Spinal cord (tissue), 10 donors: ENCODE measurements around the gene MMD2. TPM values are rescaled to one million over a fixed set of nuclear protein-coding genes. Genes with fewer than 3 reads are reported as not detected.

ENCODE experiments used
- DNase-seq, 6 donors: peaks; one replicate each; pipeline versions ENCODE4 v3.0.0 to v3.0.0-alpha.2; 2013 to 2015; ENCODE audit warnings: low spot score in 6 of 6, low read depth in 4 of 6
- H3K27ac ChIP-seq: one replicate; pipeline ENCODE4 v1.5.1; 2013; ENCODE audit warnings: low read depth, low read length, control low read depth
- H3K27me3 ChIP-seq: one replicate; pipeline ENCODE4 v1.6.1; 2013; ENCODE audit warnings: low read length; ENCODE audit not compliant: control insufficient read depth, insufficient read depth
- H3K36me3 ChIP-seq: one replicate; pipeline ENCODE4 v1.6.1; 2013; ENCODE audit warnings: low read length; ENCODE audit not compliant: control insufficient read depth, insufficient read depth
- H3K4me1 ChIP-seq: one replicate; pipeline ENCODE4 v1.6.1; 2013; ENCODE audit warnings: low read length; ENCODE audit not compliant: control insufficient read depth, insufficient read depth
- H3K4me3 ChIP-seq: one replicate; pipeline ENCODE4 v1.5.1; 2013; ENCODE audit warnings: low read depth, low read length, control low read depth
- H3K9me3 ChIP-seq: one replicate; pipeline ENCODE4 v1.6.1; 2013; ENCODE audit warnings: low read length; ENCODE audit not compliant: control insufficient read depth, insufficient read depth
- WGBS: methylation state at CpG from one replicate; pipeline ENCODE4 v1.1.5; 2013; ENCODE audit warnings: missing lambda C conversion rate; ENCODE audit not compliant: insufficient coverage; 5-methylcytosine and 5-hydroxymethylcytosine counted together
- polyA plus RNA-seq, 2 donors: library from polyadenylated mRNA; unstranded; fragments of 120-200 nt; gene quantifications; one replicate each; pipeline ENCODE4 v1.2.1, GENCODE V29; 2013; ENCODE audit not compliant: insufficient read length in 2 of 2
- total RNA-seq, 2 donors: library from RNA; depleted of rRNA in 1 of 2; stranded (reverse); fragments of 120-200 nt in 1 of 2; fragments of >200 nt in 1 of 2; gene quantifications; one replicate each; pipeline versions ENCODE4 v1.2.3 to v1.2.4, GENCODE V29; 2013 to 2014
- donor health status: healthy.

The MMD2 gene
- total and polyA plus RNA-seq, 4 donors = 7.1 to 58.2 (median 26.9) TPM

DNA sequence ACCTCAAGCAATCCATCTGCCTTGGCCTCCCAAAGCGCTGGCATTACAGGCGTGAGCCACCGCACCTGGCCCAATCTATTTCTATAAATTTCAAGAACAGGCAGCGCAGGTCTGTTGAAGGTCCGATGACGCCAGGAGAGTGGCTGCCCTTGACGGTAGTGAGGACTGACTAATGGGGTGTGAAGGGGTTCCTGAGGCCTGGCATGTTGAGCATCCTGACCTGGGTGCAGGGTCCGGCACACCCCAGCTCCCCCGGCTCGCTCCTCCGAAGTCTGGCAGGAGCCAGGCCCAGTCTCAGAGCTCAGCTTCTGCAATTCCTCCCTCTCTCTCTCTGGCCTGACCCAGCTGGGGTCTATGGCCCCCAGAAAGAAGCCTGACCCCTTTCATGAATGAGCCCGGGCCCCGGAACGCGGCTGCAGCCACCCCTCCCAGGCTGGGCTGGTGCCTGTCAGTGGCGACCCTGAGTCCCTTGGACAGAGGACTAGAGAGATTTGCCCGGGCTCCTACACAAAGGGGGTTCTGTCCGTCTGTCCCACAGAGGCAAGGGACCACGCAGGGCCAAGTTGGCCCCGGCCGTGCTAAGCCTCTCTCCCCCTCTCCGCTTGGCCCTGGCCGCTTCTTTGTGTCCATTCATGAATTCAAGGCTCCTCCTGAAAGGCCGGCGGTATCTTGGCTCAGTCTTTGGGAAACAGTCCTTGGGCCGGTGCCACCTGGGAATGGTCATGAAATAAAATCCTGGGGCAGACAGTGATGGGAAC, 18.8 kb downstream of the MMD2 start:
- Histone ChIP-seq H3K27me3 (no peaks in the 10 kb centered on the region), H3K36me3 (peaks cover 15% of the 10 kb centered on the region), H3K4me1 (peaks cover 43% of the 10 kb centered on the region), H3K4me3 (no peak overlapping the region), H3K27ac (peak overlapping the region; percentile 90), H3K9me3 (no peaks in the 10 kb centered on the region)
- DNase-seq = peak in 5 of 6 donors; percentile 57 to 92 (median 72)
- WGBS = 42% methylated on average over 25 of the region's 26 CpGs

GRCh38 chr7:4937411-4937810, 21.6 kb downstream of the MMD2 start:
- no peak for DNase-seq
- Histone ChIP-seq H3K9me3 (no peaks in the 10 kb centered on the region), H3K4me1 (peaks cover 65% of the 10 kb centered on the region), H3K27ac (no peak overlapping the region), H3K36me3 (peaks cover 8% of the 10 kb centered on the region), H3K27me3 (no peaks in the 10 kb centered on the region), H3K4me3 (no peak overlapping the region)
- 58% methylated on average over 4 of the region's 7 CpGs for WGBS

DNA sequence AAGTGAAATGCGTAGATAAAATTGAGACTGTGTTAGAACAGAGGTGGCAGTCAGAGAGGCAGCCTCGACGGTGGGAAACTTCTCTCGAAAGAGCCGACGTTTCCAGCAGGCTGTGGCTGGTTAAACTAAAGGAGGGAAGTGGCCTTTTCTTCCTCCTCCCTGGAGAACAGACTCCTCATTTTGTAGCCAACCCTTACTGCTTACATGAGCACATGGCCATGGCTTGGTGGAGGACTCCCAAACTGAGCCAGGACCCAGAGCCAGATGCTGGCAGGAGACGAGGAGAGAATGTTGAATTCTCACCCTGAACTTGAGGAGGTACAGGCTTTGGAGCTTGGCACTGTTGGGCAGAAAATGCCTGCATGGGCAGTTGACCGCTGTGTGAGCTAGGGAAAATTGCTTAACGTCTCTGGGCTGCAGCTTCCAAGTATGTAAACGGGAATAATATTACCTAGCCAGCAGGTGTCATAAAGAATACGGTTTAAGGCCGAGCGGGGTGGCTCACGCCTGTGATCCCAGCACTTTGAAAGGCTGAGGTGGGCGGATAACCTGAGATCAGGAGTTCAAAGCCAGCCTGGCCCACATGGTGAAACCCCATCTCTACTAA, 24.5 kb downstream of the MMD2 start:
- H3K4me1 ChIP-seq = peaks cover 69% of the 10 kb centered on the region
- peaks cover 3% of the 10 kb centered on the region for H3K36me3 ChIP-seq
- no peak overlapping the region for H3K4me3 ChIP-seq
- peak overlapping the region; percentile 70 for H3K27ac ChIP-seq
- H3K9me3 ChIP-seq = no peaks in the 10 kb centered on the region
- DNase-seq = peak in 2 of 6 donors; percentile 25 to 65
- no peaks in the 10 kb centered on the region for H3K27me3 ChIP-seq
- 82% methylated on average over 10 of the region's 15 CpGs for WGBS

DNA sequence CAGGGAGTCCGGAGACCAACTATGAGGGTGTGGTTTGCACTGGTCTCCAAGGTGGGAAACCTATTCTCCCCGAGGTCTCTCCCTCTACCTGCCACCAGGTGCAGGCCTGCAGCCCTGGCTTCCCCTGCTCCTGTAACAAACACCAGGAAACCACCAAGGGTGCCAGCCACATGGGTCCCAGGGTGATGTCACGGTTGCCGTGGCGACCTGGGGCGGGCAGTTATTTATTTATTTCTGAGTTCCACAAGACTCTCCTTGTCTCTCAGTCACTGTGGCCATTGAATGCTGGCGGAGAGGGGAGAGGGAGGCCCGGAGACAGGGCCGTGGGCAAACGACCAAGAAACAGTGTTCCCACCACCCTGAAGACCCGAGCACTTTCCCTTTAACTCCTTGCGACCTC, 27.0 kb downstream of the MMD2 start:
- no peak overlapping the region for H3K4me3 ChIP-seq
- 10% methylated on average over 2 of the region's 12 CpGs for WGBS

DNA sequence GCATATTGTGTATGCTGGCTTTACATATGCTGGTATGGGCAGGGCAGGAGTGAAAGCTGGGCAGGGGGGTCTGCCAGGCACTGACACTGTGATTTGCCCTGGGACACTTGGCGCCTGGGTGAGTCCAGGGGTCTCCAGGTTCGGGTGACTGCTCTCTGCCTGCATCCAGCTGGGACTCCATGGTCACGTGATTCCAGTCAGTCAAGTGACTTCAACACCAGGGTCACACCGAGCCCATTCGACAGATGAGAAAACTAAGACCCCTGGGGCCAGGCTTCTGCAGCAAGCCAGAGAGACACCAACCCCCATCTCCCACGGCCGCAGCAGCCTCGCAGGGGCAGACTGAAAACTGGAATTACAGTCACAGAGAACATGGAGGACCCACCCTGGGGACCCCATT, 30.0 kb downstream of the MMD2 start:
- 94% methylated on average over 8 of the region's 8 CpGs for WGBS
- Histone ChIP-seq H3K9me3 (no peaks in the 10 kb centered on the region), H3K4me1 (peaks cover 43% of the 10 kb centered on the region), H3K27me3 (no peaks in the 10 kb centered on the region), H3K27ac (no peak overlapping the region), H3K36me3 (peaks cover 17% of the 10 kb centered on the region), H3K4me3 (no peak overlapping the region)
- no peak for DNase-seq

More for the DNA sequence above, 27.0 kb downstream of the MMD2 start:
- DNase-seq = peak; percentile 72 to 95 (median 82)
- Histone ChIP-seq H3K4me1 (peaks cover 56% of the 10 kb centered on the region), H3K9me3 (no peaks in the 10 kb centered on the region), H3K27me3 (no peaks in the 10 kb centered on the region), H3K27ac (peak overlapping the region; percentile 98), H3K36me3 (peaks cover 11% of the 10 kb centered on the region)

DNA sequence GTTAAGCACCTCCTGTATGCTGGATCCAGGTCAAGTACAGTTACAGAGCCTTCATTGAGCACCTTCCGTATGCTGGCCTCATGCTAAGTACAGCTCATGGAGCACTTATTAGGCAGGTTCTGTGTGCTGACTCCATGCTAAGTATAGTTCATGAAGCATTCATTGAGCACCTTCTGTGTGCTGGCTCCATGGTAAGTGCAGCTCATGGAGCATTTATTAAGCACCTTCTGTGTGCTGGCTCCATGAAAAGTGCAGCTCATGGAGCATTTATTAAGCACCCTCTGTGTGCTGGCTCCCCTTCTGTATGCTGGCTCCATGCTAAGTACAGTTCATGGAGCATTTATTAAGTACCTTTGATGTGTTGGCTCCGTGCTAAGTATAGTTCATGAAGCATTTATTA, 30.5 kb downstream of the MMD2 start:
- no peaks in the 10 kb centered on the region for H3K9me3 ChIP-seq
- H3K27me3 ChIP-seq = no peaks in the 10 kb centered on the region
- peaks cover 17% of the 10 kb centered on the region for H3K36me3 ChIP-seq
- WGBS = 95% methylated on average over 2 of the region's 2 CpGs
- H3K4me3 ChIP-seq = no peak overlapping the region
- no peak overlapping the region for H3K27ac ChIP-seq
- DNase-seq = no peak
- peaks cover 38% of the 10 kb centered on the region for H3K4me1 ChIP-seq

GRCh38 chr7:4919969-4920766, 38.8 kb downstream of the MMD2 start:
- no peak overlapping the region for H3K27ac ChIP-seq
- peaks cover 24% of the 10 kb centered on the region for H3K36me3 ChIP-seq
- no peak for DNase-seq
- H3K4me3 ChIP-seq = no peak overlapping the region
- 89% methylated on average over 18 of the region's 19 CpGs for WGBS
- no peaks in the 10 kb centered on the region for H3K27me3 ChIP-seq
- no peaks in the 10 kb centered on the region for H3K9me3 ChIP-seq
- peaks cover 4% of the 10 kb centered on the region for H3K4me1 ChIP-seq

GRCh38 chr7:4916113-4916512, 42.9 kb downstream of the MMD2 start:
- no peak for DNase-seq
- WGBS = 62% methylated on average over 3 of the region's 8 CpGs
- H3K36me3 ChIP-seq = peaks cover 30% of the 10 kb centered on the region
- no peak overlapping the region for H3K4me3 ChIP-seq
- peaks cover 4% of the 10 kb centered on the region for H3K4me1 ChIP-seq
- no peaks in the 10 kb centered on the region for H3K27me3 ChIP-seq
- no peak overlapping the region for H3K27ac ChIP-seq
- no peaks in the 10 kb centered on the region for H3K9me3 ChIP-seq

DNA sequence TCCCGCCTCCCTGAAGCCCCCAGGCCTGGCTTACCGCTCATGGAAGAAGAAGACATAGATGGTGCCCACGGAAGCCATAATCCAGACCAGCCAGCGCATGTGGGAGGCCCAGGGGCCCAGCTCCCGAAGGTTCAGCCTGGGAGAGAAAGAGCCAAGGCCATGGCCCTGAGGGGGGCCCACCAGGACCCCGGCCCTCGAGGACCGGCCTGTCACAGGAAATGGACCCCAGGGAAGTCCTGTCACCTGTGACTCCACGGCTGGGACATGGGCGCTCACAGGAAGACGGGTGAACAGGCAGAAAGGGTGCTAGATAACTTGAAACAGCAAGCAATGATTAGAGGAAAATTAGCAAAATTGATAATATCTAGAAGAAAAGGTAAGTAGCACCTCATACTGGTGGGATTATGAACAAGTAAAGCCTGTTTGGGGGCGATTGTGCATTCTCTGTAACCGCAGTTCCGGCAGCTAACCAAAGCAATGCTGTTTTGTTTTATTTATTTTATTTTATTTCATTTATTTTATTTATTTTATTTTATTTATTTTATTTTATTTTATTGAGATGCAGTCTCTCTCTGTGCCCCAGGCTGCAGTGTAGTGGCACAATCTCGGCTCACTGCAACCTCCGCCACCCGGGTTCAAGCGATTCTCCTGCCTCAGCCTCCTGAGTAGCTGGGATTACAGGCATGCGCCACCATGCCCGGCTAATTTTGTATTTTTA, 47.7 kb downstream of the MMD2 start:
- DNase-seq = no peak
- no peak overlapping the region for H3K4me3 ChIP-seq
- H3K9me3 ChIP-seq = no peaks in the 10 kb centered on the region
- peaks cover 56% of the 10 kb centered on the region for H3K36me3 ChIP-seq
- WGBS = 89% methylated on average over 11 of the region's 20 CpGs
- H3K27me3 ChIP-seq = no peaks in the 10 kb centered on the region
- H3K27ac ChIP-seq = no peak overlapping the region
- H3K4me1 ChIP-seq = no peaks in the 10 kb centered on the region
